AG10803 (cell line): ENCODE measurements around the gene MSTO1.
A peak's percentile ranks its signal among the peaks of the same experiment; 100 is the strongest.
"Not testable (repeated sequence)": the region's sequence is repeated elsewhere in the genome, so short reads cannot be mapped to it uniquely, and the experiment has no call there.

Experiments used
- DNase-seq: peaks from one replicate; pipeline ENCODE4 v3.0.0; 2010; ENCODE audit warnings: low read depth
- H3K4me3 ChIP-seq: 2 replicates; pipeline ENCODE4 v1.5.1; 2011; ENCODE audit warnings: mild to moderate bottlenecking, low read length, control low read depth
- TF ChIP-seq, protein P1 (sequence below): conservative IDR thresholded peaks from 2 replicates; pipeline ENCODE4 v1.5.1; 2011; ENCODE audit warnings: mild to moderate bottlenecking, low read length, control low read depth, inconsistent platforms

The MSTO1 gene

DNA sequence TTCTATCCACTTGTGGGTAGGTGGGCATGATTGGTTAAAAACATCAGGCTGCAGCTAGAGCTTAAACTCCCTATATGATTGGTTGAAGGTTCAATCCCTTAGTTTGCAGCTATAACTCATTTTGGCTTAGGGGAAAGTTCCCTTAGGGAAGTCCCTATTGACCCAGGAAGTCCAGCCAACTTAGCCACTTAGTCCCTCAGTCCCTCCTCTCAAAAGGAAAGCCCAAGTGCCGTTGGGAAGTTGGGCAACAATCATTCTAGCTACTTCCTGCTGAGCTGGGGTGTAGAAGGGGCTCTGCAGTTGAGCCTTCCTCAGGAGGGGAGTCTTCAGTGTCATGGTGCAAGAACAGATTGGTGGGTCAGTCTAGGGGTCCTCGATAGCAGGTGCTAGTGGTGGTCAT is 12.2 kb downstream of the MSTO1 start:
- TF ChIP-seq, protein P1, sequence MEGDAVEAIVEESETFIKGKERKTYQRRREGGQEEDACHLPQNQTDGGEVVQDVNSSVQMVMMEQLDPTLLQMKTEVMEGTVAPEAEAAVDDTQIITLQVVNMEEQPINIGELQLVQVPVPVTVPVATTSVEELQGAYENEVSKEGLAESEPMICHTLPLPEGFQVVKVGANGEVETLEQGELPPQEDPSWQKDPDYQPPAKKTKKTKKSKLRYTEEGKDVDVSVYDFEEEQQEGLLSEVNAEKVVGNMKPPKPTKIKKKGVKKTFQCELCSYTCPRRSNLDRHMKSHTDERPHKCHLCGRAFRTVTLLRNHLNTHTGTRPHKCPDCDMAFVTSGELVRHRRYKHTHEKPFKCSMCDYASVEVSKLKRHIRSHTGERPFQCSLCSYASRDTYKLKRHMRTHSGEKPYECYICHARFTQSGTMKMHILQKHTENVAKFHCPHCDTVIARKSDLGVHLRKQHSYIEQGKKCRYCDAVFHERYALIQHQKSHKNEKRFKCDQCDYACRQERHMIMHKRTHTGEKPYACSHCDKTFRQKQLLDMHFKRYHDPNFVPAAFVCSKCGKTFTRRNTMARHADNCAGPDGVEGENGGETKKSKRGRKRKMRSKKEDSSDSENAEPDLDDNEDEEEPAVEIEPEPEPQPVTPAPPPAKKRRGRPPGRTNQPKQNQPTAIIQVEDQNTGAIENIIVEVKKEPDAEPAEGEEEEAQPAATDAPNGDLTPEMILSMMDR: no peak
- H3K4me3 ChIP-seq: no peak overlapping the region
- no peak for DNase-seq

DNA sequence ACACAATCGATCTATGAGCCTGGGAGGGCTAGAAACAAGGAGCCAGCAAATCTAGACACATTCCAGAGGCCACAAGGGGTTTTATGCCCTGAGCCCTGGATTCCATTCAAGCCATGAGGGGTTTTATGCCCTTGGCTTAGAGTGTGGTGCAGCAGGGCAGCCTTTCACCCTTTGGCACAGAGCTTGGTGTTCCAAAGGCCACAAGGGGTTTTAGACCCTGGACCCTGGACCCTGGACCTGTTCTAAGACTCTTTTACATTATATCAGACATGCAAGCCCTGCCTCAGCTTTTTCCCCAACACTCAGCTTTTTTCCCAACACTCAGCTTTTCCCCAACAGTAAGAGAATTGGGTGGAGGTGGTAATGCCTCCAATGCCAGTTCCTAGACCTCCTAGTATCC is 13.3 kb downstream of the MSTO1 start:
- TF ChIP-seq, protein P1: no peak
- no peak overlapping the region for H3K4me3 ChIP-seq
- DNase-seq: no peak

DNA sequence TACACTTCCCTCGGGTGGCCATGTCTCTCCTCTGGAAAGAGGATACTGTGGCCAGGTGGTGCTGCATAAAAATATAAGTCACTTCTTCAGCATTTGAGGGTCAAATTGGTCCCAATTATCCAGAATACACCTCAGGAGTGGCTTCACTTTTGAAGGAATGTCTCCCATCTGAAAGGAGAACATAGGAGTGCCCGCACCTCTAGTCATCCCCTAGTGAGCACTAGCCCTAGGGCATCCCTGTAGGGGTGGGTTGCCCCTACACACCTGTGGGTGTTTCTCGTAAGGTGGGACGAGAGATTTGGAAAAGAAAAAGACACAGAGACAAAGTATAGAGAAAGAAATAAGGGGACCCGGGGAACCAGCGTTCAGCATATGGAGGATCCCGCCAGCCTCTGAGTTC is 16.4 kb downstream of the MSTO1 start:
- not testable (repeated sequence) for DNase-seq, H3K4me3 ChIP-seq

DNA sequence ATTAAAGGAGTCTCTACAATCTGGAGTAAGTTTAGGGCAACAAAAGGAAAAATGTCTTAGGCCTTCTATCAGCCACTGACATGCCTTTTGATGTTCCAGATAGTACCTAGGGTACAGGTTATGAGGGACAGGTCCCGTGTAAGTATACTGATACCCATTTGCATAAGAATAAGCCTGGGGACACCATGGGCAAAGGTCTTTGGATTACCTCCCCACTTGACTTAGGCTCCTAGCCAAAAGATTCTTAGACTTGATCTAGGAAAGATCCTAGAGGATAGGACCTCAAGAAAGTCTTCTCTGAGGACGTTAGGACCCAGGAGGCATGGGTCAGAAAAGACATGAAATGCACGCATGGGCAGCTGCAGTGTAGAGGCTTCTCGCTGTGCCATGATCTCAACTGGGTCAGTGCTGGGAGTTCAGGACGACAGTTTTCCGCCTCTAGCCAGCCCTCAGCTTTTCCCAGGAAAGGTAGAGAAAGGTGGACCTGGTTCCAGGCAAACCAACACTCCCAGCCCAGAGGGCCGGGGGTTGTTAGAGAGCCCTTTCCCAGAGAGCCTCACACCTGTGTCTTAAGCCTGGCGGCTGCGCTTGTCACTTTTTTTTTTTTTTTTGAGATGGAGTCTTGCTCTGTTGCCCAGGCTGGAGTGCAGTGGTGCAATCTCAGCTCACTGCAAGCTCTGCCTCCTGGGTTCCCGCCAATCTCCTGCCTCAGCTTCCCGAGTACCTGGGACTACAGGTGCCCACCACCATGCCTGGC is 26.6 kb downstream of the MSTO1 start:
- no peak for DNase-seq
- no peak overlapping the region for H3K4me3 ChIP-seq

DNA sequence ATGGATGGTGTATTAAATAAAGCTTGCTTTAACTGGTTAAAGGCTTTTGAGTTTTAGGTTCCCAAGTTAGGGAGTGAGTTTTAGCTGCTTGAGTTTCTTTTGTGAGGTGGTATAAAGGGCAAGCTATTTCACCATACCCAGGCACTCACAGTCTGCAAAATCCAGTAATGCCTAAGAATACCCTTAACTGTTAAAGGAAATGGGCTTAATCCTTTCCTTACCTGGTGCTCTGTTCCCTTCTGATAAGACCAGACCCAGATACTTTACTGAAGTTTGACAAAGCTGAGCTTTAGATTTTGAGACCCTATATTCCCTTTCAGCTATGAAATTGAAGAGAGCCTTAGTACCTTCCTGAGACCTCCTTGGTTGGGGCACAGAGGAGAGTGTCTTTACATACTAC is 30.3 kb downstream of the MSTO1 start:
- DNase-seq: no peak
- TF ChIP-seq, protein P1: no peak
- no peak overlapping the region for H3K4me3 ChIP-seq

More for the DNA sequence above, 26.6 kb downstream of the MSTO1 start:
- TF ChIP-seq, protein P1: no peak

DNA sequence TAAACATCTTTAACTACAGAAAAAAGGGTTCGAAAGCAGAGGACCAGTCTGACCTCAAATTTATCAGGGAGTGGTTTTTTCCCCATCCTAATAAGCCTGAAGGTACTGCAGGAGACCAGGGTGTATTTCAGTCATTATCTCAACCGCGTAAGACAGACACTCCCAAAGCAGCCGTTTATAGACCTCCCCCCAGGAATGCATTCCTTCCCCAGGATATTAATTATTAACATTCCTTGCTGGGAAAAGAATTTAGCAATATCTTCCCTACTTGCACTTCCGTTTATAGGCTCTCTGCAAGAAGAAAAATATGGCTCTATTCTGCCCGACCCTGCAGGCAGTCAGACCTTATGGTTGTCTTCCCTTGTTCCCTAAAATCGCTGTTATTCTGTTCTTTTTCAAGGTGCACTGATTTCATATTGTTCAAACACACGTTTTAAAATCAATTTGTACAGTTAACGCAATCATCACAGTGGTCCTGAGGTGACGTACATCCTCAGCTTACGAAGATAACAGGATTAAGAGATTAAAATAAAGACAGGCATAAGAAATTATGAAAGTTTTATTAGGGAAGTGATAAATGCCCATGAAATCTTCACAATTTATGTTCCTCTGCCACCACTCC is 32.7 kb downstream of the MSTO1 start:
- not testable (repeated sequence) for DNase-seq, H3K4me3 ChIP-seq

DNA sequence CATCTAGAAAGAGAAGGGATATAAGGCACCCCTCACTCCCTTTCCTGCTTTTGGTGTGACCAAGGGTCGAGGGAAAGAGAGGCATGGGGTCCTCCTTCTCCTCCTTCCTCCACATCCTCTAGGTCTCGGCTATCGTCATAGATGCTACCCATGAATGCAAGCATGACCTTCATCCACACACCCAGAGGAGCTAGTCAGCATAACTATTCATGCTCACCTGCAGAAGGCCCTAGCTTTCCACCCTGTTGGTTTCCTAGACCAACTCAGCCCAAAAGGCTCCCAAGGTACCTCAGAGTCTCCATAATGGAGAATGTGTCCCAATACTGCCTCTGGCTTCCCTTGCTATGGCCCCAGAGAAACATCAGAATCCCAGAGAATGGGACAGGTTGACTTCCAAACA is 33.2 kb downstream of the MSTO1 start:
- TF ChIP-seq, protein P1: no peak
- no peak overlapping the region for H3K4me3 ChIP-seq
- no peak for DNase-seq

DNA sequence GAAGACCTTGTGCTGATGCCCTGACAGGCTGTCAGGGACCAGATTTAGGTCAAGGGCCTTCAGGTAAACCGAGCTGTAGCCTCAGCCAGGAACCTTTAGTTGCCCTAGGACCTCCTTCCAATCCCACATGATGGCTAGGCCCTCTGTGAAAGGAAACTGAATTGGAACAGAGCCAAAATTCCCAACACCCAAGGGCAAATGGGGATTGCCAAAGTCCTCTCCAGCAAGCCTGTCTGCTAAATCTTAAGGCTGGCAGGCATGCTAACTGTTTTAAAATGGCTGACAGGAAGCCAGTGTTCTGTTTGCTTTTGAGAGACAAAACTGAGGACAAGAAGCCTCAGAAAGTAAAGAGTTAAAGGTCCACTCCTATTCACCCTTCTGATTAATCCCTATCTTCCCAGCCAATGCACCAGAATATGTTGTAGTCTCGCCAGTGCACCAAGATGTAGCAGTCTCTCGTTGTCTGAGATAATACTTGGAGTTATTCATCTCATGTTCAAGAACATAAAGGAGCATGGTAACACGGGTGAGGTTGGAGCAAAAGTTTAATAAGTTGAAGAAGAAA is 35.1 kb downstream of the MSTO1 start:
- peak; percentile 41 for DNase-seq
- TF ChIP-seq, protein P1: no peak
- H3K4me3 ChIP-seq: no peak overlapping the region
